ENCODE data around the gene PCIF1.

PCIF1 gene

DNA sequence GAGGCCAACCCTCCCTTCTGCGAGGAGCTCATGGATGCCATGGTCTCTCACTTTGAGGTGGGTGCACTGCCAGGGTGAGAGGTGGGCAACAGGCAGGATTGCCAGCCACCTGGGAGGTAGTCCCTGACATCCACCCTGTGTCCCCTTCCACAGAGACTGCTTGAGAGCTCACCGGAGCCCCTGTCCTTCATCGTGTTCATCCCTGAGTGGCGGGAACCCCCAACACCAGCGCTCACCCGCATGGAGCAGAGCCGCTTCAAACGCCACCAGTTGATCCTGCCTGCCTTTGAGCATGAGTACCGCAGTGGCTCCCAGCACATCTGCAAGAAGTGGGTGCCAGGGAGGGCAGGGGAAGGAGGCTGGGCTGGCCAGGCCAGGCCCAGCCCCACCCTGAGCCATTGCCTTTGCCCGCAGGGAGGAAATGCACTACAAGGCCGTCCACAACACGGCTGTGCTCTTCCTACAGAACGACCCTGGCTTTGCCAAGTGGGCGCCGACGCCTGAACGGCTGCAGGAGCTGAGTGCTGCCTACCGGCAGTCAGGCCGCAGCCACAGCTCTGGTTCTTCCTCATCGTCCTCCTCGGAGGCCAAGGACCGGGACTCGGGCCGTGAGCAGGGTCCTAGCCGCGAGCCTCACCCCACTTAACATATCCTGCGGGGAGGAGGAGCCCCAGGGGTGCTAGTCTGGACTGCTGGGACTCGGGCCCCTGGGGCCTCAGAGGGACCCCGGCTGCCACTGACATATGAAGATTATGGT lies 12.8 kb downstream of the PCIF1 start:
- DNase-seq (ENCODE audit: extremely low read depth, low read depth) = no peak
- TF ChIP-seq, protein P1, sequence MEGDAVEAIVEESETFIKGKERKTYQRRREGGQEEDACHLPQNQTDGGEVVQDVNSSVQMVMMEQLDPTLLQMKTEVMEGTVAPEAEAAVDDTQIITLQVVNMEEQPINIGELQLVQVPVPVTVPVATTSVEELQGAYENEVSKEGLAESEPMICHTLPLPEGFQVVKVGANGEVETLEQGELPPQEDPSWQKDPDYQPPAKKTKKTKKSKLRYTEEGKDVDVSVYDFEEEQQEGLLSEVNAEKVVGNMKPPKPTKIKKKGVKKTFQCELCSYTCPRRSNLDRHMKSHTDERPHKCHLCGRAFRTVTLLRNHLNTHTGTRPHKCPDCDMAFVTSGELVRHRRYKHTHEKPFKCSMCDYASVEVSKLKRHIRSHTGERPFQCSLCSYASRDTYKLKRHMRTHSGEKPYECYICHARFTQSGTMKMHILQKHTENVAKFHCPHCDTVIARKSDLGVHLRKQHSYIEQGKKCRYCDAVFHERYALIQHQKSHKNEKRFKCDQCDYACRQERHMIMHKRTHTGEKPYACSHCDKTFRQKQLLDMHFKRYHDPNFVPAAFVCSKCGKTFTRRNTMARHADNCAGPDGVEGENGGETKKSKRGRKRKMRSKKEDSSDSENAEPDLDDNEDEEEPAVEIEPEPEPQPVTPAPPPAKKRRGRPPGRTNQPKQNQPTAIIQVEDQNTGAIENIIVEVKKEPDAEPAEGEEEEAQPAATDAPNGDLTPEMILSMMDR (IDR thresholded peaks at IDR 0.05; ENCODE audit: low read depth, low read length) = no peak

DNA sequence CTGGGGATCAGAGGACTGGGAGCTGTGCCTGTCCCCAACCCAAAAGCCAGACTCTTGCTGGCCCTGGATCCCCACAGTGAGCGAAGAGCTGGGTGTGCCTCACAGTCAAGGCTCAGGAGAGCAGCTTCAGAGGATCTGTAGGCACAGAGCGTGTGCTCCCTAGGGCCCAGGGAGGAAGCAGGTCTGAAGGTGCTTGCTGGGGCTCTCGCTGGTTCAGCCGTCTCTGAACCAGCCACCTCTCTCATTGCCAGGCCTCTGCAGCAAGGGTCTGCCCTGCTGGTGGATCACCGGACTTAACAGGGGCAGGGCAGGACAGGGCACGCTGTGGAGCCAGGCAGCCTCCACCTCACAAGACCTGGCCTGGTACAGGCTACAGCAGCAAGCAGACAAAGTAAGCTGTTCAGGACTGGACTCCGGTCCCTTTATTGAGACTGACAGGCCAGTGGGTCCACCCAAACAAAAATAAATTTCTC lies 13.8 kb downstream of the PCIF1 start:
- TF ChIP-seq, protein P1 (IDR thresholded peaks at IDR 0.05; ENCODE audit: low read depth, low read length) = no peak
- no peak for DNase-seq (ENCODE audit: extremely low read depth, low read depth)

DNA sequence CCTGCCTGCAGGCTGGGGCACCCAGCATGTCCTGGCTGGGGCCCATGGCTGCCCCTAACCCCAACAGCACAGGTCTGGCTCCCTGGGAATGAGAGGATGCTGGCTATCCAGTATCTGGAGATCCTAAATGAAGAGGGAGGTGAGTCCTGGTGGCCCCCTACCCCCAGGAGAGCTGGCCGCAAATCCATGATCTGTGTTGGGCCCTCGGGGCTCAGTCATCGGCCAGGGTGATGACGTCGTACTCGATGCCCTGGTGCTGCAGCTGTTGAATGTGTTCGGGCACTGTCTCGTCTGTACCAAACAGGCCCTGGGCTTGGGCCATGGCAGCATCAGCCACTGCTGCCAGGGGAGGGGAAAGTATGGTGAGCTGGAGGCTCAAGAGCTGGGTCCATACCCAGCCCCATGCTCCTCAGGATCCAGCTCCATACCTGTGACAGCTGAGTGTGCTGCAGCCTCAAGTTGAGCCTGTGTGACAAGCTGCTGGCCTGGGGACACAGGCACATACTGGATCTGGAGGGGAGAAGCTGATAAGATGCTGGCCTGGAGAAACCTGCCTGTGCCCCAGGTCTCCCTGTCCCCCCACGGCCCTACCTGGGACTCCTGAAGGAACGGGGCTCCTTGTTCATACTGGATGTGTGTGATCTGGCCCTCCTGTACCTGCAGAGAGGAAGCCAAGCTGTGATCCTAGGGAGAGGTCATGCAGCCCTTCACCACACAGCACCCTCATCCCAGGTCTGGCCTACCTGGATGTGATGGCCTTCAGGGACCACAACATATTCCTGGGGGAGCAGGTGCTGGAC lies 14.5 kb downstream of the PCIF1 start:
- DNase-seq (ENCODE audit: extremely low read depth, low read depth) = no peak

DNA sequence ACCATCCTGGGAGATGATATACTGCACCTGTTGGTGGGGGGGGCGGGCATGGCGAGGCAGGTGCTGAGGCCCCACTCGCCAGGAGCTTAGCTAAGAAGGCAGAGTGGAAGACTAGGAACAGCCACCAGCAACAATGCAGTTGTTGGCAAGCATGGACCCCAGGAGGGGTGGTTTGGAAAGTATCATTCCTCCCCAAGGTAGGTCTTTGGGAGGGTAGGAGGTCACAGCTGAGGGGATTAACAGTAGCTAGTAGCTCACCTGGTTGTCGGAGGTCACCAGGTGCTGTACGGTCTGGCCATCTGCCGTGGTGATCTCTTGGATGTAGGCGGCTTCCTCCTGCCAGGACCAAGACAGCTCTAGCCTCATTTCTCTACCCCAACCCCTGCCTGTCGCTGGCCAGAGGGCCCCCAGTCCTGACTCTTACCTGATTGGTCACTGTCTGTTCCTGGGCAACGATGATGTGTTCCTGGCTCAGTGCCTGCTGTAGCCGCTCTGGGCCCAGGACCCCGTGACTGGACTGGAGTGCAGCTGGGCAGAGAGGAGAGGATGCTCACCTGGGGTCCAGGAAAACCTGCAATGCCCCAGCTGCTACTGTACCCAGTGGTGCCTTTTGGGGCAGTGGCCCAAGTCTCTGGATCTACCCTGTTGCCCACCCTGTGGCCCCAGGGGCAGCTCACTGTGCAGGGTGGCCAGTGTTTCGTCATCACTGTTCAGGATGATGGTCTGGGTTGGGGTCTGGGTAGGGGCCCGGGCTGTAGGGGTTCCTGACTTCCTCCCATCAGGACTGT lies 15.3 kb downstream of the PCIF1 start:
- DNase-seq (ENCODE audit: extremely low read depth, low read depth) = no peak
- TF ChIP-seq, protein P1 (IDR thresholded peaks at IDR 0.05; ENCODE audit: low read depth, low read length) = no peak

More for the DNA sequence above, 14.5 kb downstream of the PCIF1 start:
- TF ChIP-seq, protein P1 (IDR thresholded peaks at IDR 0.05; ENCODE audit: low read depth, low read length) = no peak

DNA sequence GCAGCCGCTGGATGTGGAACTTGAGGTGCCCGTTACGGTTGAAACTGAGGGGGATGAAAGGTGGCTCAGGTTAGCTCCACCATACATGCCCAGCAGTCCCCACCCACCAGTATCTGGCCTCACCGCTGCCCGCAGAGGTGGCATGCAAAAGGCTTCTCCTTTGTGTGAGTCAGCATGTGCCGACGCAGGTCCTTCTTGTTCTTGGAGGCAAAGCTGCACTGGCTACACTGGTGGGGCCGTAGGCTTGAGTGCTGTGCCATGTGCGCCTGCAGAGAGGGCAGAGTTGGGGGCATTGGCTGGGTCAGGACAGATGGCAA lies 15.8 kb downstream of the PCIF1 start:
- no peak for DNase-seq (ENCODE audit: extremely low read depth, low read depth)
- TF ChIP-seq, protein P1 (IDR thresholded peaks at IDR 0.05; ENCODE audit: low read depth, low read length) = no peak

DNA sequence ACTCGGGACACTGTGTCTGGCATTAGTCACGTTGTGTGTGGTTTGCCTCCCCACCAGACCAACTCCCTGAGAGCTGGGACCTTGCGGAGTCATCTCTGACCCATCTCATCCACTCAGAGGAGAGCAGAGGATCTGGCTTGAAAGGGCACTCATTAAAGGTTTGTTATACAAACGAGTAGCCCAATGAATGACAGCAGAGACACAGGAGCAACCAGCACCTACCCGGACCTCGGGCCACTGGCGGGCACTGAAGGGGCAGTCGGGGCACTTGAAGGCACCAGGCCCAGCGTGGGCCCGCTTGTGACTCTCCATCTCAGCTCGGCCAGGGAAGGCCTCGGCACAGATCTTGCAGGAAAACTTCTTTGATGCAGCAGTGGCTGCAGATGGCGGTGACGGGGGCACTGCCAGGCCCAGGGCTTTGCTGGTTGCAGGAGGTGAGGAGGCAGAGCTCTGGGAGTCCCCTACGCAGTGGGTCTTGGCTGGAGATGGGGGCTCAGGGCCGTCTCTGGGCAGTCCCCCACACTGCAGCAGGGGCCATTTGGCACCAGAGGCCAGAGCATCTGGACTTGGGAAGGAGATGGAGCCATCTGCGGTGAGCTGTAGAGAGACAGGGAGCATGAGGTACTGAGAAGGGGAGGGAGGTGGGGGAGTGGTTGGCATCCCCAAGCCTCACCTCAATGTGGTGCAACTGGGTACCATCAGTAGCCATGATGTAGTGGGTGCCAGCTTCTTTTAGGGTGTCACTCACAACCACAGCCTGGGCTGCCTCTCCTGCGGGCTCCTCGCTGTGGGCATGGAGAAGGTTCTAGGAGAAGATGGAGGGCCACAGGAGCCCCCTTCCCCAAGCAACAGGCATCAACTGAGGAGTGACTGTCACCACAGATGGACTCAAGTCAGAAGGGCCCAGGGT lies 17.7 kb downstream of the PCIF1 start:
- TF ChIP-seq, protein P1 (IDR thresholded peaks at IDR 0.05; ENCODE audit: low read depth, low read length) = no peak
- DNase-seq (ENCODE audit: extremely low read depth, low read depth) = no peak

Data from AG09319 (cell line).